HG02981 (cell line): ENCODE measurements around the gene SDHA.
"Not testable (repeated sequence)": the region's sequence is repeated elsewhere in the genome, so short reads cannot be mapped to it uniquely, and the experiment has no call there.

Experiments
- ATAC-seq: cut with Tn5 transposase; IDR thresholded peaks from one replicate; pipeline ENCODE4 v1.9.1; 2021; ENCODE audit warnings: mild to moderate bottlenecking, moderate library complexity; ENCODE audit not compliant: unreplicated experiment

Gene SDHA

GRCh38 chr5:296954-297353, 78.8 kb downstream of the SDHA start:
- ATAC-seq: not testable (repeated sequence)

DNA sequence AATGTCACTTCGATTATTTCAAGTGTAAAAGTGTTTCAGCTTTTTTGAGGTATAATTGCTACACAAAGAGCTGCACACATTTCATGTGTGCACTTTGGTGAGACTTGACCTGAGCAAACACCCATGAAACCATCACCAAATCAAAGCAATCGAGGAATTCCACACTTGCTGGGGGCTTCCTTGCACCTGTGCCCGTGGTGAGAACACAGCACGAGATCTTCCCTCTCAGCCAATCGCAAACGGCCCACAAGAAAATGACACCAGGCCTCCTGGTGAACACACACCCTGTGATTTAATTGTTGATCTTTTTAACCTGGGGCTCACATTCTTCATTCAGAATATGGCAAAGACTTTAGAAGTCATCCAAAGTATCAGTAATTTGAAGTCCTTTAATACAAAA, 79.3 kb downstream of the SDHA start:
- not testable (repeated sequence) for ATAC-seq

DNA sequence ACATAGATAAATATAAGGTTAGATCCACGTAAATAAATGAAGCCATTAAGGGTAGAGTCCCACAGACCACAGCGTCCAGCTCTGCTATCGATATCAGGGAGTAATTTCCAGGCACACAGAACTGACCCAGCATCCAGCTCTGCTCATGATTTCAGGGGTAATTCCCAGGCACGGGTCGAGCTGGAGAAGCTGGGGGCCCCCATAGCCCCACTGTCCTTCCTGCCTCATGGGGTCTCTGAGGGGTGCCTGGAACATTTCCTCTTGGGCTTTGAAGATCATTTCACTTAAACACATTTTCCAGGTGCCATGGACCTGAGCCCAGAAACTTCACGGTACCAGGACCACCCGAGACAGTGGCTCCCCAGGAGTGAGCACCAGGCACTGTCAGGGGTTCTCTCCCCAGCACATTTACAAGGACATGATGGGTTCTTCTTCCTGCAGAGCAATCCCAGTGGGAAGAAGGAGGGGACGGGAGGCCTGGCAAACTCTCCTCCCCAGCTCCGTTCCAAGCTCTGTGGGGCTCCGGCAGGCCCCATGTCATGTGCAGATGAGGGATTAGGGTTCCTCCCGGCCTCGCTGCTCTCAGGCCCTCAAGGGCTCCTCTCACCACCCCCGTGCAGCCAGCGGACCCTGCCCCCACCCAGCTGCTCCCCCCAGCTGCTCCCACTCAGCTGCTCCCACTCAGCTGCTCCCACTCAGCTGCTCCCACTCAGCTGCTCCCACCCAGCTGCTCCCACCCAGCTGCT, 80.0 kb downstream of the SDHA start:
- not testable (repeated sequence) for ATAC-seq

DNA sequence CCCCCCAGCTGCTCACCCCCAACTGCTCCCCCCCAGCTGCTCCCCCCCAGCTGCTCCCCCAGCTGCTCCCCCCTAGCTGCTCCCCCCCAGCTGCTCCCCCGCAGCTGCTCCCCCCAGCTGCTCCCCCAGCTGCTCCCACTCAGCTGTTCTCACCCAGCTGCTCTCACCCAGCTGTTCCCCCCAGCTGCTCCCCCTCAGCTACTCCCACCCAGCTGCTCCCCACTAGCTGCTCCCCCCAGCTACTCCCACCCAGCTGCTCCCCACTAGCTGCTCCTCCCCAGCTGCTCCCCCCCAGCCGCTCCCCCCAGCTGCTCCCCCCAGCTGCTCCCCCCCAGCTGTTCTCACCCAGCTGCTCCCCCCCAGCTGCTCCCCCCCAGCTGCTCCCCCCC, 80.6 kb downstream of the SDHA start:
- no peak for ATAC-seq

DNA sequence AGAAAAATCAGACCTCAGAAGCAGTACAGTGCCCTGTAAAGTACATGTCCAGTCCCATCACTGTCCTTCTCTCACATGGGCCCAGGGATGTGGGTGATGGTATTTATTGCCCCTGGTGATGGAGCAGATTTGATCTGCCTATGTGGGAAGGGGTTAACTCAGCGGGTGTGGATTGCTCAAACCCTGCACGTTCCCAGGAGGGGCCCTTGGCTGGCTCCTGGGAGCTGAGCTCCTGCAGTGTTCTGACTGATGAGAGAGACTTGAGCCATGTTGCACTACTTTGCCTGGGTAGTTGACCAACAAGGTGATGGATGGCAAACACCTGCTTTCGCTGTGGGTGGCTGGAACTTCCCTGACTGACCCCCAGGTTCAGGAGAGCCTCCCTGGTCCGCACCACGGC, 81.8 kb downstream of the SDHA start:
- ATAC-seq: not testable (repeated sequence)

DNA sequence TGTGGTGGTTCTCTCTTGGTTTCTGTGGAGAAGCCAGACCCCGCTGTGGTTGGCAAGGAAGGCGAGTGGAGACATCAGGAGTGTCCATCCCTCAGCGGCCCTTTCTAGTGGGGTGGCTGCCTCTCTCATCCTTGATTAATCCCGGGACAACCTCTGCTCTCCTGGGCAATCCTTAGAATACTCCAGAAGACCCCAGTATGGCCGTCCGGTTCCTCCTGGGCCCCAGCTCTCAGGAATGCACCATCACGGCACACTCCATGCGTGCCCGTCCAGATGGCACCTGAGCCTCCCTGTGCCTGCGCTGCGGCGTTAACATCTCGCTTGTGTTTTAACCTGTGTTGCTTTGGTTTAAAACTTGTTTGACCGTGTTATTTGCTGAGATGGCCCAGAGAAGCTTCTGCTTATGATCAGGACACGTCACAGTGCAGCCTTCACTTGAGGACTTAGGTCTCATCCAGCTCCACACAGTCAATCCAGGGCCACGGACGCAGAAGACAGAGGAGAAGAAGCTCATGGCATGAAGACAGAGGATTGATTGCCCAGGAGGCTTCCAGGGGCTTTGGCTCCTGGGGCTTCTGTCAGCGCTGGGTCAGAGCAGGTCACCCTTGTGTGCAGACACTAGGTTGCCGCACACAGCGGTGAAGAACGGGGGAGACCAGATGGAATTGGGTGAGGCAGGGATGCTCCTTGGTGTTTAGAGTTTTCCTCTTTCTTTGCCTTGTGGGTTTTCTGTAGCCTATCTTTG, 82.7 kb downstream of the SDHA start:
- not testable (repeated sequence) for ATAC-seq

- ATAC-seq: not testable (repeated sequence)
Measured at GRCh38 chr5:302416-302815, 84.3 kb downstream of the SDHA start.

- no peak for ATAC-seq
Measured at GRCh38 chr5:302966-303365, 84.8 kb downstream of the SDHA start.

DNA sequence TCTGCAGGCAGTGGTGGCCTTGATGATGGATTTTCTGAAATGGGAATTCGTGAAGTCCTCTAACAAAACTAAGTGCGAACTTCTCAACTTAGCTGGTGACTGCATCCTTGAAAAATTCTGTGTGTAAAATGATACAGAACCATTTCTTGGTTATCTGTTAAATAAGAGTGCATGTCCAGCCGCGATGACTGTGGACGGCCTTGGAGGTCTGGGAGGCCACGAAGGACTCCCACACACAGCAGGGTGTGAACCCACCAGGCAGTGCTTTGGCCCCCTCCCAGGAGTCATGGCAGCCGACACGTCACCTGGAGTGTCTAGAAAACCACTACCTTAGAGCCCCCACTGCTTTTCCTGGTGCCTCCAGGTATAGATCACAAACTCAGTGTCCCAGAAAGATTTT, 85.6 kb downstream of the SDHA start:
- ATAC-seq: not testable (repeated sequence)

GRCh38 chr5:305050-305449, 86.9 kb downstream of the SDHA start:
- no peak for ATAC-seq

- ATAC-seq: no peak
Measured at GRCh38 chr5:305459-305858, 87.3 kb downstream of the SDHA start.

DNA sequence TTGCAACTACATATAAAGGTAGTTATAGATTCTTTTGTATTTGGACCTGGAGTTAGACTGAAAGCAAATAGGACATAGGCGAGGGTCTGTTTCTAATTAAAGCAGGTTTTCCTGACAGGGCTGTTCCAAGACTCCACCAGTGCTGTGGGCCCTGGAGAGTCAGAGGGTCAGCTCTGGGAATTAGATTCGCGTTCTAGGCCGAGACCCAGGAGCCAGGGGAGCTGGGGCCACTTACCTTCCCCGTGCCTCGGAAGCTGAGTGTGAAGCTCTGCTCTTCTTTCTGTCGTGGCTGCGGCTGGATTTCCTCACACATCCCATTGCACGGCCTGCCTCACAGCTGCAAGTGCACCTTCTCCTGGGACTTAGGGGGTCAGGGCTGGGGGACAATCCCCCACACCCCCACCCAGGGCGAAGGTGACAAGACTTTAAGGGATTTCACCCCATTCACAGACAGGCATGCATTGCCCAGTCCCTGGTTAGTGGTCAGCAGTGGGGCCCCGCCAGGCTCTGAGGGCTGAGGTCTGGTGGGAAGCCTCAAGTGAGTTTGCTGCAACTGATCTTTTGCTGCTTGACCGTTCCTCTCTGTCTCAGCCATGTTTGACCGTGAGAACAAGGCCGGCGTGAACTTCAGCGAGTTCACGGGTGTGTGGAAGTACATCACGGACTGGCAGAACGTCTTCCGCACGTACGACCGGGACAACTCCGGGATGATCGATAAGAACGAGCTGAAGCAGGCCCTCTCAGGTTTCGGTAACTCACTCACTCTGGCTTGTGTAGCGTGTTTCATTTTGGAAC, 88.1 kb downstream of the SDHA start:
- no peak for ATAC-seq
